WI38 (cell line): Measurements from ENCODE around the gene HK1.

Source experiments
- H3K4me3 ChIP-seq: 2 replicates; pipeline ENCODE4 v1.5.1; 2011; ENCODE audit warnings: low read depth, mild to moderate bottlenecking, control low read depth, low read length
- TF ChIP-seq, protein P1 (sequence below): IDR thresholded peaks from 2 replicates; pipeline ENCODE4 v1.5.1; 2012; ENCODE audit warnings: low read depth, mild to moderate bottlenecking, control low read depth, low read length

Gene HK1

DNA sequence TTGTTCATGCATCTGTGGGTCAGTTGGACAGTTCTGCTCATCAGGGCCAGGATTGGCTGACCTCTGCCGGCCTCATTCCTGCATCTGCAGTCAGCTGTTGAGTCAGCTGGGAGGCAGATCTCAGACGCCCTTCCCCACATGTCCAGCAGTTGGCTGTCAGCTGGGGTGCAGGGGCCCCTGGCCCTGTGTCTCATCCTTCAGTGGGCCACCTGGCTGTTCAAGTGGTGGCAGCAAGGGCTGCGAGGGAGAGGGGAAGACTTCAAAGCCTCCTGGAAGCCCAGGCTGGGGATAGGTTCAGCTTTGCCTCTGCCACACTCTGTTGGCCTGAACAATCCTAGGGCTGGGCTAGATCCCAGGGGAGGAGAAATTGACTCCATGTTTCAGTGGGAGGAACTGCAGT, 105.3 kb downstream of the HK1 start:
- TF ChIP-seq, protein P1, sequence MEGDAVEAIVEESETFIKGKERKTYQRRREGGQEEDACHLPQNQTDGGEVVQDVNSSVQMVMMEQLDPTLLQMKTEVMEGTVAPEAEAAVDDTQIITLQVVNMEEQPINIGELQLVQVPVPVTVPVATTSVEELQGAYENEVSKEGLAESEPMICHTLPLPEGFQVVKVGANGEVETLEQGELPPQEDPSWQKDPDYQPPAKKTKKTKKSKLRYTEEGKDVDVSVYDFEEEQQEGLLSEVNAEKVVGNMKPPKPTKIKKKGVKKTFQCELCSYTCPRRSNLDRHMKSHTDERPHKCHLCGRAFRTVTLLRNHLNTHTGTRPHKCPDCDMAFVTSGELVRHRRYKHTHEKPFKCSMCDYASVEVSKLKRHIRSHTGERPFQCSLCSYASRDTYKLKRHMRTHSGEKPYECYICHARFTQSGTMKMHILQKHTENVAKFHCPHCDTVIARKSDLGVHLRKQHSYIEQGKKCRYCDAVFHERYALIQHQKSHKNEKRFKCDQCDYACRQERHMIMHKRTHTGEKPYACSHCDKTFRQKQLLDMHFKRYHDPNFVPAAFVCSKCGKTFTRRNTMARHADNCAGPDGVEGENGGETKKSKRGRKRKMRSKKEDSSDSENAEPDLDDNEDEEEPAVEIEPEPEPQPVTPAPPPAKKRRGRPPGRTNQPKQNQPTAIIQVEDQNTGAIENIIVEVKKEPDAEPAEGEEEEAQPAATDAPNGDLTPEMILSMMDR: peak; percentile 39
- H3K4me3 ChIP-seq: no peak overlapping the region

DNA sequence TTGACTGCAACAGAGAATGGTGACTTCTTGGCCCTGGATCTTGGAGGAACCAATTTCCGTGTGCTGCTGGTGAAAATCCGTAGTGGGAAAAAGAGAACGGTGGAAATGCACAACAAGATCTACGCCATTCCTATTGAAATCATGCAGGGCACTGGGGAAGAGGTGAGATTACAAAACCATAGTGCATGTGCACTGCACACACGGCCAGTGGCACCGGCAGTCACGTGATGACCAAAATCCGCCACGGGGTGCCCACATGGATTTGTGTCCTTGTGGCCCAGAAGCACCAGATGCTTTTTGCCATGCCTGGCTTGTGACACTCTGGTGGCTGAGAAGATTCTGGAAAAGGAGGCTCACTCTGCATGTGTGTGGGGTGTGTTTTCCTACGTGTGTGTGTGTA, 106.0 kb downstream of the HK1 start:
- TF ChIP-seq, protein P1: no peak
- H3K4me3 ChIP-seq: no peak overlapping the region

DNA sequence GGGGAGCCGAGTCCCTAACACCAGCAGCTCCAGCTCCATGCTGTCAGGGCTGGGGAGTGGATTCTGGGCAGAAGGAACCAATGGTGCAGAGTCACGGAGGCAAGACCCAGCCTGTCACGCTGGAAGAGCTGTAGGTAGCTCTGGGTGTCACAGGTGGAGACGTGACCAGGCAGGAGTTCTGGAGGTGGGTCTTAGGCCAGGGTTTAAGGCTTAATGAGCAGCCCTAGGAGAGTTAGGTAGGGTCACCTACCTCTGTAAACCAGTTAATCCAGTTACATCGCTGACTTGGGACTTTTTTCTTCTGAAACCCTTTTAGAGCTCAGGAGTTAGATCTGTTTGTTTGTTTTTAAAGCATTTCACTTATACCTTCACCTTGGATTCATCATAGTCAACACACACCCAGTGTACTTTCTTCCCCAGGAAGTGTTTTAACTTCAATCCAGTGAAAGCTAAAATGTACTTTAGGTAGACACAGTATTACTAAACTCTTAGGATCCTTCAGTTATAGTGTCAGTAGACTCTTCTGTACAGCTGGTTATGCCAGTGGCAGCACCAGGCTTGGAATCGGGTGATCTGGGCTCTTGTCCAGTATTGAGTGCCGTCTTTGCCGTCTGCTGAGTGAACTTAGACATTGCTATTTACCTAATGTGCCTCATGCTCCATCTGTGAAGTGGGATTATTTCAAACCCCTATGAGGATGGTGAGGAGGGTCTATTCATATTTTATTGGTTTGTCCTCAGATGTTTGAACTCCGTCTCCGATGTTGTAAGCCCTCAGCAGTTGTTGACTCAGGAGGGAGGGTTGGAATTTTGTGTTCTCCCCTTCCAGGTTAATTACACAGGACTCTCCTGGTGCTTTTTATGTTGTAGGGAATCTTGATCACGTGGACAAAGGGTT, 107.4 kb downstream of the HK1 start:
- TF ChIP-seq, protein P1: no peak
- H3K4me3 ChIP-seq: no peak overlapping the region

DNA sequence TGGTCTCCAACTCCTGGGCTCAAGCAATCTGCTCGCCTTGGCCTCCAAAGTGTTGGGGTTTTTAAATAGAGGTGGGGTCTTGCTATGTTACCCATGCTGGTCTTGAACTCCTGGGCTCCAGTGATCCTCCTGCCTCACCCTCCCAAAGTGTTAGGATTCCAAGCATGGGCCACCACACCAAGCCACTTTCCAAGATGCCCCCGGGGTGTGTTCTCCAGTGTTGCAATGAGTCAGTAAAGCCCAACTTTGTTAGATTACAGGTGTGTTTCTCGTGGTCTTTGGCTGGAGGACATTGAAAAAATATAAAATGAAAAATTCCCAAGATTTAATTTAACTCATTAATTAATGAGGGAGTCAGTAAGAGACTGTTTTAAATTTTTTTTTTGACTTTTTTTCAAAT, 109.2 kb downstream of the HK1 start:
- H3K4me3 ChIP-seq: no peak overlapping the region
- TF ChIP-seq, protein P1: no peak

DNA sequence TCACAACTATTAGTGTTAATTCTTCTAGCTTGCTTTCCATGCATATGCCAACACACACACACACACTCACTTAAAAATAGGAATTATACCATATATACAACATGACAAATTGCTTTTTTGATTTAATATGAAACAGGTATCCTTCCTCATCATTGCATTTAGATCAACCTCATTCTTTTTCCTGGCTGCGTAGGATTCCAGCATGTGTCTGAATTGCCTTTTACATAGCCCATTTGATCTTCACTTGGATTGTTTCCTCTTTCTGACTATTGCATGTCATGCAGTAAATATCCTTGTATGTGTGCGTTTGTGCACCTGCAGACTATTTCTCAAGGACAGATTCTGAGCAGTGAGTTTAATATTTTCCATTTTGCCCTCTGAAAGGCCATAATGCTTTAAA, 110.2 kb downstream of the HK1 start:
- TF ChIP-seq, protein P1: no peak
- H3K4me3 ChIP-seq: no peak overlapping the region

DNA sequence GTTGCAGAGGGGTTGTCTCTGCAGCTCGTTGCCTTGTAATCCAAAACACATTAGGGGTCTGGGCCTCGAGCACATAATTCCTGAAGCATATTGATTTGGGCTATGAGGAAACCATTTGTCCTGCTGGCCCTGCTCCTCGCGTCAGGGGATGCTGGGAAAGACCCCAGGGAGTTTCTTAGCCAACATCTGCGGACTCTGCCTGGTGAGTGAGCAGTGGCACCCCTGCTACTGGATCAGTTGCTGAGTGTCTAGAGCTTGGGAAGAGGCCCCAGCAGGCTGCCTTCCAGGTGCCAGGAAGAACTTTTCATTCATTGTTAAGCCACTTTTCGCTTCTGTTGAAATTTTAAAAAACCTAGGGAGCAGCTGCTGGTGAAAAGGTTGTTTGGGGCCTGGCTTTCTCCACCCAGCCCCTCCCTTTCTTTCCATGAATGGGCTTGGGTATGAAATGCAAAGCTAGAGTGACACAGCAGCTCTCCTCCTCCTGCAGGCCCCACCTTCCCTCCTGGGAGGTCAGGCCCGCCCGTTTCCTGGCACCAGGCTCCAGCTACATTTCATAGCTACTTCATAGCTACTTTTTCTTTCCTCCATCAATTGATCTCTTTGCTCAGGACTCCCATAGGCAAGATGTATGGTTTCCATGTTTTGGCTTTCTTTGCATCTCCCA, 111.7 kb downstream of the HK1 start:
- no peak overlapping the region for H3K4me3 ChIP-seq
- TF ChIP-seq, protein P1: no peak

DNA sequence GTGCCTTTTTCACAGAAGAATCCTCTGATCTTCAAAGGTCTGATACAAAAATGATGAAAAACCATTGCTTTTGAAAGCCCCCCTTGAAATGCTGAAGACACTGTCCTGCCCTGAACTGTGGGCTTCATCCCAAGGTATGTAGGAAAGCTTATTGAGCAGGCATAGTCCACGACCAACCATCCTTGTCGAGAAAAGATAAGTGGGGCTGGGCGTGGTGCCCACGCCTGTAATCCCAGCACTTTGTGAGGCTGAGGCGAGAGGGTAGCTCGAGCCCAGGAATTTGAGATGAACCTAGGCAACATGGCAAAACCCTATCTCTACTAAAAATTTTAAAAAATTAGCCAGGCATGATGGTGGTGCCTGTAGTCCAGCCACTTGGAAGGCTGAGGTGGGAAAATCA, 112.9 kb downstream of the HK1 start:
- TF ChIP-seq, protein P1: no peak

More for the DNA sequence above, 112.9 kb downstream of the HK1 start:
- H3K4me3 ChIP-seq: no peak overlapping the region
